ENCODE data around the gene ARHGAP40. TPM values are rescaled to one million over a fixed set of nuclear protein-coding genes. Genes with fewer than 3 reads are reported as not detected.

Gene ARHGAP40
- total and polyA plus RNA-seq, 2 of the 13 experiments (the other 11 are each of a cell fraction or from before 2014, with no cell fraction given), result 0.75 to 2.1 TPM

GRCh38 chr20:38601216-38602184 lies at the start of gene ARHGAP40 (continued):
- TF ChIP-seq, protein P1, sequence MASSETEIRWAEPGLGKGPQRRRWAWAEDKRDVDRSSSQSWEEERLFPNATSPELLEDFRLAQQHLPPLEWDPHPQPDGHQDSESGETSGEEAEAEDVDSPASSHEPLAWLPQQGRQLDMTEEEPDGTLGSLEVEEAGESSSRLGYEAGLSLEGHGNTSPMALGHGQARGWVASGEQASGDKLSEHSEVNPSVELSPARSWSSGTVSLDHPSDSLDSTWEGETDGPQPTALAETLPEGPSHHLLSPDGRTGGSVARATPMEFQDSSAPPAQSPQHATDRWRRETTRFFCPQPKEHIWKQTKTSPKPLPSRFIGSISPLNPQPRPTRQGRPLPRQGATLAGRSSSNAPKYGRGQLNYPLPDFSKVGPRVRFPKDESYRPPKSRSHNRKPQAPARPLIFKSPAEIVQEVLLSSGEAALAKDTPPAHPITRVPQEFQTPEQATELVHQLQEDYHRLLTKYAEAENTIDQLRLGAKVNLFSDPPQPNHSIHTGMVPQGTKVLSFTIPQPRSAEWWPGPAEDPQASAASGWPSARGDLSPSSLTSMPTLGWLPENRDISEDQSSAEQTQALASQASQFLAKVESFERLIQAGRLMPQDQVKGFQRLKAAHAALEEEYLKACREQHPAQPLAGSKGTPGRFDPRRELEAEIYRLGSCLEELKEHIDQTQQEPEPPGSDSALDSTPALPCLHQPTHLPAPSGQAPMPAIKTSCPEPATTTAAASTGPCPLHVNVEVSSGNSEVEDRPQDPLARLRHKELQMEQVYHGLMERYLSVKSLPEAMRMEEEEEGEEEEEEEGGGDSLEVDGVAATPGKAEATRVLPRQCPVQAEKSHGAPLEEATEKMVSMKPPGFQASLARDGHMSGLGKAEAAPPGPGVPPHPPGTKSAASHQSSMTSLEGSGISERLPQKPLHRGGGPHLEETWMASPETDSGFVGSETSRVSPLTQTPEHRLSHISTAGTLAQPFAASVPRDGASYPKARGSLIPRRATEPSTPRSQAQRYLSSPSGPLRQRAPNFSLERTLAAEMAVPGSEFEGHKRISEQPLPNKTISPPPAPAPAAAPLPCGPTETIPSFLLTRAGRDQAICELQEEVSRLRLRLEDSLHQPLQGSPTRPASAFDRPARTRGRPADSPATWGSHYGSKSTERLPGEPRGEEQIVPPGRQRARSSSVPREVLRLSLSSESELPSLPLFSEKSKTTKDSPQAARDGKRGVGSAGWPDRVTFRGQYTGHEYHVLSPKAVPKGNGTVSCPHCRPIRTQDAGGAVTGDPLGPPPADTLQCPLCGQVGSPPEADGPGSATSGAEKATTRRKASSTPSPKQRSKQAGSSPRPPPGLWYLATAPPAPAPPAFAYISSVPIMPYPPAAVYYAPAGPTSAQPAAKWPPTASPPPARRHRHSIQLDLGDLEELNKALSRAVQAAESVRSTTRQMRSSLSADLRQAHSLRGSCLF (CRISPR knock-in tag; IDR thresholded peaks at IDR 0.05; ENCODE audit: borderline replicate concordance), result no peak
- TF ChIP-seq SPEN (CRISPR knock-in tag; IDR thresholded peaks at IDR 0.05; ENCODE audit: low read depth), result peak; percentile 59; the same call in 1 of the 2 replicates
- TF ChIP-seq KLF11 (CRISPR knock-in tag; IDR thresholded peaks at IDR 0.05), result no peak
- TF ChIP-seq ATF1 (CRISPR knock-in tag; IDR thresholded peaks at IDR 0.05), result no peak
- no peak for TF ChIP-seq ZBTB25 (CRISPR knock-in tag; IDR thresholded peaks at IDR 0.05)
- TF ChIP-seq ZBED4 (CRISPR knock-in tag; IDR thresholded peaks at IDR 0.05; ENCODE audit: borderline replicate concordance), result no peak
- TF ChIP-seq THRA (CRISPR knock-in tag; IDR thresholded peaks at IDR 0.05; ENCODE audit: borderline replicate concordance), result no peak
- peak; percentile 91 for TF ChIP-seq ZNF629 (CRISPR knock-in tag; conservative IDR thresholded peaks at IDR 0.05)
- no peak for TF ChIP-seq SIN3B (IDR thresholded peaks at IDR 0.05; ENCODE audit: low read length)
- no peak for TF ChIP-seq ZNF510 (CRISPR knock-in tag; IDR thresholded peaks at IDR 0.05; ENCODE audit: low read depth)
- TF ChIP-seq HNRNPK (IDR thresholded peaks at IDR 0.05; ENCODE audit: low read depth, low read length, poor library complexity, severe bottlenecking), result no peak
